Measurements from ENCODE around the gene ACSL4.

ACSL4 gene

DNA sequence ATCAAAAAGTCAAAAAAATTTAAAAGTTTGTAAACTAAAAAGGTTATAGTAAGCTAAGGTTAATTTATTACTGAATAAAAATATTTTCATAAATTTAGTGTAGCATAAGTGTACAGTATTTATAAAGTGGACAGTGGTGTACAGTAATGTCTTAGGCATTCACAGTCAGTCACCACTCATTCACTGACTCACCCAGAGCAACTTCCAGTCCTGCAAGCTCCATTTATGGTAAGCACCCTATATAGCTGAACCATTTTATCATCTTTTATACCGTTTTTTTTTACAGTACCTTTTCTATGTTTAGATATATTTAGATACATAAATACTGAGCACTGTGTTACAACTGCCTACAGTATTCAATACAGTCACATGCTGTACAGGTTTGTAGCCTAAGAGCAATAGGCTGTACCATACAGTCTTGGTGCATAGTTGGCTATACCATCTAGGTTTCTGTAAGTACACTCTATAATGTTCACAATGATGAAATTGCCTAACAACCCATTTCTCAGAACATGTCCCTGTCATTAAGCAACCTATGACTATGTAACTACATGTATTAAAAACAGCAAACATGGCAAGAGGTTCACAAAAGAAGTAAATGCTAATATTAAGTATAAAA, 18.6 kb downstream of the ACSL4 start:
- Histone ChIP-seq H3K27me3 (ENCODE audit: low read depth) (no peaks in the 10 kb centered on the region), H3K4me1 (no peaks in the 10 kb centered on the region), H3K9me3 (no peaks in the 10 kb centered on the region), H3K4me3 (no peak overlapping the region), H3K36me3 (replicated peaks) (no peaks in the 10 kb centered on the region)
- in situ Hi-C loops (cut with MboI; ENCODE audit: low sequenced_read_pairs): loop anchor here (10.0 to 25.0 kb wide), 3 partner anchors 140 to 698 kb away; no protein-coding TSS in a partner anchor
- no peak for DNase-seq (ENCODE audit: low spot score in 2 of 2)

GRCh38 chrX:109710181-109710580, 22.9 kb downstream of the ACSL4 start:
- DNase-seq (ENCODE audit: low spot score in 2 of 2): no peak
- in situ Hi-C loops (cut with MboI; ENCODE audit: low sequenced_read_pairs): loop anchor here (10.0 to 25.0 kb wide), 3 partner anchors 145 to 702 kb away; no protein-coding TSS in a partner anchor
- Histone ChIP-seq H3K9me3 (no peaks in the 10 kb centered on the region), H3K36me3 (replicated peaks) (no peaks in the 10 kb centered on the region), H3K27me3 (ENCODE audit: low read depth) (no peaks in the 10 kb centered on the region), H3K4me1 (no peaks in the 10 kb centered on the region), H3K4me3 (no peak overlapping the region)

DNA sequence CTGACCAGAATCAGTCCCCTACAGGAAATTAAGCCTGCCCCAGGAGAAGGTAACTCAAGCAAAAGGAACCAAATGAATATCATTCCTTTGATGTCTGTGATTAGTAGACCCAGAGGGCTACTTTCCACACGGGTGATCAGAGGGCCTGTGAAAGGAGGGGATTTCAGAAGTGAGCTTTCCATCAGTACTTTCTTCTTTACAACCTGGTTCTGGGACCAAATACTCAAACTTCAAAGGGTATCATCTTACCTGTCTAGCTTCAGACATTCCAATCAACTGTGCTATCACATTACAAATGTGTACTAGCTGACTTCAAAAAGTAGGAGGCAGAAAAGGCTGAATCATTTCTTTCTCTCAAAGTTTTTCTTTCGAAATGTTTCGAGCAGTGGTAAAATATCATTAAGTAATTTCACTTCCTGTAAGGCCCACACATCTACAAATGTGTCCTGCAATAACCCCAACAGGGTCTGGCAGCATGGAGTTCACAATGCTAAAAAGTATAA, 23.9 kb downstream of the ACSL4 start:
- Histone ChIP-seq H3K4me1 (no peaks in the 10 kb centered on the region), H3K36me3 (replicated peaks) (no peaks in the 10 kb centered on the region), H3K4me3 (no peak overlapping the region), H3K27me3 (ENCODE audit: low read depth) (no peaks in the 10 kb centered on the region), H3K9me3 (no peaks in the 10 kb centered on the region)
- in situ Hi-C loops (cut with MboI; ENCODE audit: low sequenced_read_pairs): loop anchor here (25.0 kb wide), 2 partner anchors 428 to 703 kb away; no protein-coding TSS in a partner anchor
- no peak for DNase-seq (ENCODE audit: low spot score in 2 of 2)

- no peaks in the 10 kb centered on the region for H3K9me3 ChIP-seq
- H3K4me3 ChIP-seq: no peak overlapping the region
- H3K4me1 ChIP-seq: no peaks in the 10 kb centered on the region
- H3K36me3 ChIP-seq (replicated peaks): no peaks in the 10 kb centered on the region
- in situ Hi-C loops (cut with MboI; ENCODE audit: low sequenced_read_pairs): loop anchor here (25.0 kb wide), 2 partner anchors 430 to 705 kb away; no protein-coding TSS in a partner anchor
- no peaks in the 10 kb centered on the region for H3K27me3 ChIP-seq (ENCODE audit: low read depth)
- DNase-seq (ENCODE audit: low spot score in 2 of 2): no peak
Measured at GRCh38 chrX:109707720-109708119, 25.3 kb downstream of the ACSL4 start.

DNA sequence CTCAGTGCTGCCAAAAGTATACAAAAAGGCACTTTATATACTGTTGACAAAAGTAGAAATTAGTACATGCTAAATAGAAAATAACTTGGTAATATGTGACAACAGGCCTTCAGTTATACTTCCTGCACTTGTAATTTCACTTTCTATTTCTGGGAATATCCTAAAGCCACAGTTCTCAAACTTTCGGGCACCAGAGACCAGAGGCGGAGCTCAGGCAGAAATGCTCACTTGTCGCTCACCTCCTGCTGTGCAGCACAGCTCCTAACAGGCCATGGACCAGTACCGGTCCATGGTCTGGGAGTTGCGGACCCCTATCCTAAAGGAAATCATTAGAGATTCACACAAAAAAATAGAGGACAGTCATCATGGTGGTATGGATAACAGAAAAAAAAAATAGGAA, 25.7 kb downstream of the ACSL4 start:
- DNase-seq (ENCODE audit: low spot score in 2 of 2): no peak
- no peaks in the 10 kb centered on the region for H3K27me3 ChIP-seq (ENCODE audit: low read depth)
- no peaks in the 10 kb centered on the region for H3K4me1 ChIP-seq
- in situ Hi-C loops (cut with MboI; ENCODE audit: low sequenced_read_pairs): loop anchor here (25.0 kb wide), 2 partner anchors 430 to 705 kb away; no protein-coding TSS in a partner anchor
- H3K9me3 ChIP-seq: no peaks in the 10 kb centered on the region
- H3K36me3 ChIP-seq (replicated peaks): no peaks in the 10 kb centered on the region
- H3K4me3 ChIP-seq: no peak overlapping the region

- Histone ChIP-seq H3K4me3 (no peak overlapping the region), H3K4me1 (no peaks in the 10 kb centered on the region), H3K9me3 (no peaks in the 10 kb centered on the region), H3K27me3 (ENCODE audit: low read depth) (no peaks in the 10 kb centered on the region), H3K36me3 (replicated peaks) (no peaks in the 10 kb centered on the region)
- in situ Hi-C loops (cut with MboI; ENCODE audit: low sequenced_read_pairs): loop anchor here (25.0 kb wide), 2 partner anchors 433 to 708 kb away; no protein-coding TSS in a partner anchor
- no peak for DNase-seq (ENCODE audit: low spot score in 2 of 2)
Measured at GRCh38 chrX:109704563-109704962, 28.5 kb downstream of the ACSL4 start.

- no peak for DNase-seq (ENCODE audit: low spot score in 2 of 2)
- H3K4me3 ChIP-seq: no peak overlapping the region
- no peaks in the 10 kb centered on the region for H3K9me3 ChIP-seq
- no peaks in the 10 kb centered on the region for H3K36me3 ChIP-seq (replicated peaks)
- in situ Hi-C loops (cut with MboI; ENCODE audit: low sequenced_read_pairs): no loop called here
- H3K4me1 ChIP-seq: peaks cover 10% of the 10 kb centered on the region
- H3K27me3 ChIP-seq (ENCODE audit: low read depth): no peaks in the 10 kb centered on the region
Measured at GRCh38 chrX:109697855-109698254, 35.2 kb downstream of the ACSL4 start.

DNA sequence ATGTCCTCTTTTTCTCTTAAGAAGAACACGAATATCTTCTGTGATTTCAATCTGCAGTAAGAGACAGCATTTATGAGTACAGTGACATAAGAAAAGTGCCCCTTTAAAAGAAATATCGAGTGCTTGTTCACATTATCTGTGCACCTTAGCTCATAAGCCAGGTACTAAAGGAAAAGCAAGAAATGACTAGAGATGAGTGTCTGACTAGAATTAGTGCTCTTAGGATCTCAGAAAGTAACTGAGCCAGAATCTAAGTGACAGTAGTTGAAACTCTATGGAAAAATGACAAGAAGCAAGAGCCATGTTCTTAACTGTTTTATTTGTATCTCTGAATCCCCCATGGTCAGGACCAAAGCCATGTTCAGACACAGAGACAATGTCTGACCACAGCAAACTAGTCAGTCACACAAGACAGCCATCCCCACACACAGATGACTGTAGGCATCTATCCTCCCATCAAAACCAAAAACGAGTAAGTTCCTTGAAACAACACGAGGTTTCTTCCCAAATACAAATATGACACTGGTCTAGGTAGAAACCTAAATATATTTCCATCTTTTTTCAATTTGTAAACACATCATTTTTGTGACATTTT, 36.8 kb downstream of the ACSL4 start:
- Histone ChIP-seq H3K27me3 (ENCODE audit: low read depth) (no peaks in the 10 kb centered on the region), H3K4me1 (peaks cover 10% of the 10 kb centered on the region), H3K4me3 (no peak overlapping the region), H3K9me3 (no peaks in the 10 kb centered on the region), H3K36me3 (replicated peaks) (no peaks in the 10 kb centered on the region)
- no peak for DNase-seq (ENCODE audit: low spot score in 2 of 2)
- in situ Hi-C loops (cut with MboI; ENCODE audit: low sequenced_read_pairs): no loop called here

DNA sequence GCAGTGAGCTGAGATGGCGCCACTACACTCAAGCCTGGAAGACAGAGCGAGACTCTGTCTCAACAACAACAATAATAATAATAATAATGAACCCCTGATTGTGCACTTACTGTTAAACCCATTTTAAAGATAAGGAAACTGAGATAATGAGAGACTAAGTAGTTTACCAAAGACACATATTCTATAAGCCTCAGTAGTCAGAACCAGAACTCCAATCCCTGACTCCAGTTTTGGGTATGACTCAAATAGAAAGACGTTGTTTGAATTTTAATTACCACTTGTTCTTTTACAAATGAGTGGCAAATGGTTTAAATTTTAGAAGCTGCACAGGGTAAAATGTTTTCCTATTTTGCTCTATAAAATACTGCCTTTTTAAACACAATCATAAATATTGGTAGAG, 37.4 kb downstream of the ACSL4 start:
- DNase-seq (ENCODE audit: low spot score in 2 of 2): no peak
- Histone ChIP-seq H3K4me1 (peaks cover 10% of the 10 kb centered on the region), H3K4me3 (no peak overlapping the region), H3K27me3 (ENCODE audit: low read depth) (no peaks in the 10 kb centered on the region), H3K36me3 (replicated peaks) (no peaks in the 10 kb centered on the region), H3K9me3 (no peaks in the 10 kb centered on the region)
- in situ Hi-C loops (cut with MboI; ENCODE audit: low sequenced_read_pairs): no loop called here

- Histone ChIP-seq H3K4me3 (no peak overlapping the region), H3K27me3 (ENCODE audit: low read depth) (no peaks in the 10 kb centered on the region), H3K36me3 (replicated peaks) (no peaks in the 10 kb centered on the region), H3K9me3 (no peaks in the 10 kb centered on the region), H3K4me1 (peaks cover under 1% of the 10 kb centered on the region; the same call in 1 of the 2 replicates)
- no peak for DNase-seq (ENCODE audit: low spot score in 2 of 2)
- in situ Hi-C loops (cut with MboI; ENCODE audit: low sequenced_read_pairs): no loop called here
Measured at GRCh38 chrX:109691752-109692151, 41.3 kb downstream of the ACSL4 start.

DNA sequence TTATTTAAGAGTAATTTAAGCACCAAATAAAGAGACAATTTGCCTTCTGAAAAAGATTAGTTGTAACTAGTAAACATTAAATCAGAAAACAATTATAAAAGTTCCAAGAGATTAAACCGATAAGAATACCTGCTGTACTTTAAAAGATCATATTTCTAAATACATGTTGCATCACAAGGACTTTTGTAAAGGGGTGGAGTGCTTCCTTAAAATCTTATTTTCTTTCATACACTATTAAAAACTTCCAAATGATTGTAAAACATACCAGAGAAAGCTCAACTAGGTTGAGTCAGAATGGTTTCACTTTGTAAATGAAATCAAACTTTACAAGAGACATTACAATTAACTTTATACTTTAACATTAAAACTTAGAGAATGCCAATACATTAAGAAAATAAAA, 41.8 kb downstream of the ACSL4 start:
- Histone ChIP-seq H3K36me3 (replicated peaks) (no peaks in the 10 kb centered on the region), H3K9me3 (no peaks in the 10 kb centered on the region), H3K4me1 (no peaks in the 10 kb centered on the region), H3K4me3 (no peak overlapping the region), H3K27me3 (ENCODE audit: low read depth) (no peaks in the 10 kb centered on the region)
- in situ Hi-C loops (cut with MboI; ENCODE audit: low sequenced_read_pairs): no loop called here
- DNase-seq (ENCODE audit: low spot score in 2 of 2): no peak

DNA sequence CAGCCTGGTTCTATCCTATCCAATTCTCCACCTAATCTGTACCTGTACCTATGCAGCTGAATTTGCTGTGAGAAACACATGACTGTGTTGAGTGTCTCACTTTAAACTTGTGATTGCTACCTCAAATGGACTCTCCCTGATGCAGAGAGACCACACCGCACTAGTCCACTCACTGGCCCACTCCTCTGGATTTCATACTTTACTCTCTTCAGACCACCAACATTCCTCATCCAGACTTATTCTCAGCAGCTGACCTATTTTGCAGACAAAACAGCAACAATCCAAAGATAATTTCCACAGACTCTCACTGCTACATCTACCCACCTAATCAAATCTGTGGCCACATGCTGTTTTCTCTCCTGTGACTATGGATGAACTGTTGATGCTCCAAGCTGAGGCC, 45.2 kb downstream of the ACSL4 start:
- H3K4me1 ChIP-seq: no peaks in the 10 kb centered on the region
- in situ Hi-C loops (cut with MboI; ENCODE audit: low sequenced_read_pairs): no loop called here
- H3K4me3 ChIP-seq: no peak overlapping the region
- no peaks in the 10 kb centered on the region for H3K9me3 ChIP-seq
- H3K27me3 ChIP-seq (ENCODE audit: low read depth): no peaks in the 10 kb centered on the region
- DNase-seq (ENCODE audit: low spot score in 2 of 2): no peak
- H3K36me3 ChIP-seq (replicated peaks): no peaks in the 10 kb centered on the region

DNA sequence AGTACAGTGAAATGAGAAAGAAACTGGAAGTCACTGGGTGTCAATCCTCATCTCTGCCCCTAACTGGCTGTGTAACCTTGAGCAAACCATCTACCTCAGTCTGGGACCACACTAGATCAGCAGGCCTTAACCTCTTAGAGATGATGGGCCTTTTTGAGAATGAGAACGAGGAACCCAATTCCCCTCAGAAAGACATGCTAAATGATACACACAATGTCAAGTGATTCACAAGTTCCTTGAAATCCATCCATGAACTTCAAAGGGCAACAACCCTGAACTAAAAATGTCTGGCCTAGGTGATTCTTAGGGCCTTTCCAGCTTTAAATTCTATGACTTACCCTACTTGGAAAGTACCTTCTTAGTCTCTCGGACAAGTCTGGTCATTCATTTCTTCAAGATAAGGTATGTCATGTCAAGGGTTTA, 47.4 kb downstream of the ACSL4 start:
- in situ Hi-C loops (cut with MboI; ENCODE audit: low sequenced_read_pairs): no loop called here
- H3K4me3 ChIP-seq: no peak overlapping the region
- H3K9me3 ChIP-seq: no peaks in the 10 kb centered on the region
- no peak for DNase-seq (ENCODE audit: low spot score in 2 of 2)
- no peaks in the 10 kb centered on the region for H3K4me1 ChIP-seq
- no peaks in the 10 kb centered on the region for H3K27me3 ChIP-seq (ENCODE audit: low read depth)
- H3K36me3 ChIP-seq (replicated peaks): no peaks in the 10 kb centered on the region; the same call in none of the 2 replicates

DNA sequence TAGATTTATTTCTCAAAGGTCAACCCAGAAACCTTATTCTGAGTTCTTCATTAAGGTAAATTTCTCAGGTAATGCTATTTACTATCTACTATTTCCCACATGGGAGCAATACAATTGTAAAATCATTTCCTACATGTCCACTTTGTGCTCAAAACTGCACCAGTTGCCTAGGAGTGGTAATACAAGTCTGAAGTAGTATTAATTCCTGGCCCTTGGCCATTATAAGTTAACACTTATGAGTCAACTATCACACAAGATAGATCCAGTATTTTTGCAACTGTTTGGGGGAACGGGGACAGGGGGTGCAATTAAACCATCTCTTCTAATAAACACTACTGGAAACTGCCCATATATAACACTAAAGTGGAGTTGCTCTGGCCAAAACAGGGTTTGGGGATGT, 48.9 kb downstream of the ACSL4 start:
- Histone ChIP-seq H3K27me3 (ENCODE audit: low read depth) (no peaks in the 10 kb centered on the region), H3K4me3 (no peak overlapping the region), H3K4me1 (peaks cover 1% of the 10 kb centered on the region), H3K36me3 (replicated peaks) (peaks cover 11% of the 10 kb centered on the region), H3K9me3 (no peaks in the 10 kb centered on the region)
- DNase-seq (ENCODE audit: low spot score in 2 of 2): no peak
- in situ Hi-C loops (cut with MboI; ENCODE audit: low sequenced_read_pairs): no loop called here

Data from HAP-1 (cell line).